ENCODE measurements around the gene NOP9. TPM values are rescaled to one million over a fixed set of nuclear protein-coding genes. Genes with fewer than 3 reads are reported as not detected.

The NOP9 gene
- total RNA-seq, 1 experiment from 2014 or later, result 39.4 TPM

DNA sequence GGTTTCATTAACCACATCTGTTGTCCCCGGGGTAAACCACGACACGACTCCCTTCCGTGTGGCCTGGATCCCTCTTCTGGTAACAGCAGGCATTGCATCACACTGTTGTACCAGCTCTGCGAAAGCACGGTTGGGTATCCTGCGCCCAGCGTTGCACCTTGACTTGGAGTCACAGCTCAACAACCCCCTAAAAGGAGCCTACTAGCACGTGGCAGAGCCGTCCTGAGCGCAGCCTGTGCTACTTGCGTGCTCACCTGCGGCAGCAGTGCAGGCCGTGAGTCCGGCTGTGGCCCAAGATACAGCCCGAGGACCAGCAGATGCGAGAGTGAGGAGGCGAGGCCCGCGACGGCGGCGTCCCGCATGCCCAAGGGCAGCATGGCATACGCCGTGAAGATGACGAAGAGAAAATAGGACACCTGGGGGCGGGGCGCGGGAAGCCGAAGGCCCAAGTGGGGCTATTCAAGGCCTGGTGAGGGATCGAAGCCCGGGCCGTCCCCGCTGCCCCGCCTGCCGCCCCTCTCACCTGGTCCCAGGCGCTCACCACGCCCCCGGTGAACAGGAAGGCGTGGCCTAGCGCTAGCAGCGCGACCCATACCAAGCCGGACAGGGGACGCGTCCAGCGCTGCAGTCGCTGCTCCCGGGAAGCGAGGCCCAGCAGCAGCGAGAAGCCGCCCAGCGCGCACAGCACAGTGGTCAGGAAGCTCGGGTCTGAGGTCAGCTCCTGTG is 32.8 kb downstream of the NOP9 start:
- POLR2A ChIA-PET, result interaction anchor here (1.3 to 4.2 kb wide), 3 partner anchors 90 to 105 kb away, joined by 3 to 38 read pairs (median 5); partner anchors contain the start of genes CBLN3, KHNYN and TINF2
- no peak overlapping the region for H3K4me3 ChIP-seq (replicated peaks in 1 of 2; ENCODE audit: low read depth in 1 of 2, low read length in 2 of 2)
- H3K27ac ChIP-seq (ENCODE audit: low read depth, low read length), result no peak overlapping the region
- BruUV-seq (replicated peaks), result no TSS peak
- DNase-seq (ENCODE audit: low read depth, low spot score), result no peak
- peaks cover 4 to 12% of the 10 kb centered on the region in 2 experiments for H3K4me1 ChIP-seq (ENCODE audit: control insufficient read depth in 1 of 2, insufficient read depth in 2 of 2, low read length in 2 of 2)
- no peak overlapping the region for H3K9ac ChIP-seq (ENCODE audit: low read length)
- H3K79me2 ChIP-seq (ENCODE audit: insufficient read depth, low read length), result no peaks in the 10 kb centered on the region
- CTCF ChIA-PET, result interaction anchor here (1.2 to 6.3 kb wide), 9 partner anchors 12 to 104 kb away, joined by 3 to 162 read pairs (median 11); partner anchors contain the start of genes CBLN3, CIDEB and KHNYN
- no peaks in the 10 kb centered on the region for H3K9me2 ChIP-seq (ENCODE audit: insufficient read depth)
- H2AFZ ChIP-seq (ENCODE audit: low read depth, low read length, poor library complexity, severe bottlenecking), result no peak overlapping the region
- no peaks in the 10 kb centered on the region for H3K27me3 ChIP-seq (ENCODE audit: insufficient read depth, low read length)
- no peaks in the 10 kb centered on the region for H3K9me3 ChIP-seq (ENCODE audit: control insufficient read depth in 1 of 2, insufficient read depth in 1 of 2, low read depth in 1 of 2, low read length in 2 of 2)
- TF ChIP-seq MAX (IDR thresholded peaks at IDR 0.05) (no peak), ELF1 (IDR thresholded peaks at IDR 0.05; ENCODE audit: borderline replicate concordance, low read depth) (no peak), CTCF (IDR thresholded peaks at IDR 0.05 in 2 of 3, conservative IDR thresholded peaks at IDR 0.05 in 1 of 3; ENCODE audit: borderline replicate concordance in 1 of 3, insufficient read depth in 1 of 3, low read depth in 2 of 3, low read length in 2 of 3) (peak; percentile 23 to 67 (median 61); a peak in 4 of 6 replicates), ZNF274 (IDR thresholded peaks at IDR 0.05; ENCODE audit: low read depth, low read length) (no peak), SP1 (IDR thresholded peaks at IDR 0.05; ENCODE audit: low read depth) (no peak), YY1 (IDR thresholded peaks at IDR 0.05; ENCODE audit: extremely low read depth, insufficient replicate concordance, low read depth, low read length) (no peak), RAD21 (IDR thresholded peaks at IDR 0.05; ENCODE audit: low read depth) (peak; percentile 46; the same call in 1 of the 2 replicates), CEBPB (IDR thresholded peaks at IDR 0.05; ENCODE audit: low read depth) (no peak), FOSL1 (IDR thresholded peaks at IDR 0.05; ENCODE audit: low read depth) (no peak), REST (IDR thresholded peaks at IDR 0.05; ENCODE audit: low read depth) (no peak)
- RAD21 ChIA-PET (ENCODE audit: low non-redundant PET in 1 of 2, low total read pairs in 2 of 2, uncharacterized antibody in 2 of 2, unreplicated experiment in 2 of 2), result interaction anchor here (1.4 to 2.5 kb wide), 4 partner anchors 34 to 104 kb away, joined by 4 to 25 read pairs (median 12); no protein-coding TSS in a partner anchor
- intact Hi-C loops (cut with micrococcal nuclease), result no loop called here
- H3K36me3 ChIP-seq (ENCODE audit: control insufficient read depth in 1 of 2, insufficient read depth in 2 of 2, low read length in 2 of 2), result no peaks in the 10 kb centered on the region
- no peak overlapping the region for H3K4me2 ChIP-seq (ENCODE audit: low read length)
- H4K20me1 ChIP-seq (ENCODE audit: insufficient read depth), result no peaks in the 10 kb centered on the region
- peak; percentile 58 for ATAC-seq
